Measurements from ENCODE around the gene SLC51B.
"Not testable (repeated sequence)": the region's sequence is repeated elsewhere in the genome, so short reads cannot be mapped to it uniquely, and the experiment has no call there.

Gene SLC51B

GRCh38 chr15:65096481-65097385 is 51.5 kb downstream of the SLC51B start:
- no peaks in the 10 kb centered on the region for H3K9me3 ChIP-seq (ENCODE audit: insufficient read depth, low read depth, low read length)
- TF ChIP-seq CTCF (conservative IDR thresholded peaks at IDR 0.05; ENCODE audit: low read length) (no peak), EZH2phosphoT487 (IDR thresholded peaks at IDR 0.05; ENCODE audit: borderline replicate concordance) (no peak)
- no peaks in the 10 kb centered on the region for H3K27me3 ChIP-seq (ENCODE audit: insufficient read depth, low read length, poor library complexity, severe bottlenecking)
- no peak overlapping the region for H3K9ac ChIP-seq (ENCODE audit: low read depth, low read length, poor library complexity, severe bottlenecking)
- no peaks in the 10 kb centered on the region for H3K36me3 ChIP-seq (ENCODE audit: insufficient read depth, low read length)
- H3K4me1 ChIP-seq (ENCODE audit: insufficient read depth, low read length, poor library complexity, severe bottlenecking) = no peaks in the 10 kb centered on the region
- H3K4me3 ChIP-seq (ENCODE audit: low read length, poor library complexity, severe bottlenecking) = no peak overlapping the region
- H3K79me2 ChIP-seq (ENCODE audit: insufficient read depth, low read length) = no peaks in the 10 kb centered on the region
- H3K4me2 ChIP-seq (ENCODE audit: low read depth, low read length, poor library complexity, severe bottlenecking) = no peak overlapping the region
- H4K20me1 ChIP-seq (ENCODE audit: insufficient read depth, low read length, poor library complexity, severe bottlenecking) = no peaks in the 10 kb centered on the region
- H2AFZ ChIP-seq (ENCODE audit: low read length) = no peak overlapping the region
- no peaks in the 10 kb centered on the region for H3K9me2 ChIP-seq (replicated peaks; ENCODE audit: low read depth, low read length)
- no peaks in the 10 kb centered on the region for H3F3A ChIP-seq (ENCODE audit: low read depth)

GRCh38 chr15:65097651-65098263 is 52.6 kb downstream of the SLC51B start:
- no peak overlapping the region for H3K4me3 ChIP-seq (ENCODE audit: low read length, poor library complexity, severe bottlenecking)
- H3K36me3 ChIP-seq (ENCODE audit: insufficient read depth, low read length) = no peaks in the 10 kb centered on the region
- no peaks in the 10 kb centered on the region for H3K4me1 ChIP-seq (ENCODE audit: insufficient read depth, low read length, poor library complexity, severe bottlenecking)
- no peaks in the 10 kb centered on the region for H3K27me3 ChIP-seq (ENCODE audit: insufficient read depth, low read length, poor library complexity, severe bottlenecking)
- no peaks in the 10 kb centered on the region for H4K20me1 ChIP-seq (ENCODE audit: insufficient read depth, low read length, poor library complexity, severe bottlenecking)
- no peaks in the 10 kb centered on the region for H3F3A ChIP-seq (ENCODE audit: low read depth)
- no peak for TF ChIP-seq EZH2phosphoT487 (IDR thresholded peaks at IDR 0.05; ENCODE audit: borderline replicate concordance)
- TF ChIP-seq CTCF (conservative IDR thresholded peaks at IDR 0.05; ENCODE audit: low read length) = no peak
- no peaks in the 10 kb centered on the region for H3K9me3 ChIP-seq (ENCODE audit: insufficient read depth, low read depth, low read length)
- H3K79me2 ChIP-seq (ENCODE audit: insufficient read depth, low read length) = no peaks in the 10 kb centered on the region
- H3K4me2 ChIP-seq (ENCODE audit: low read depth, low read length, poor library complexity, severe bottlenecking) = no peak overlapping the region
- no peak overlapping the region for H2AFZ ChIP-seq (ENCODE audit: low read length)
- H3K9me2 ChIP-seq (replicated peaks; ENCODE audit: low read depth, low read length) = no peaks in the 10 kb centered on the region
- H3K9ac ChIP-seq (ENCODE audit: low read depth, low read length, poor library complexity, severe bottlenecking) = no peak overlapping the region

- Histone ChIP-seq H2AFZ (ENCODE audit: low read length) (no peak overlapping the region), H3K9me3 (ENCODE audit: insufficient read depth, low read depth, low read length) (no peaks in the 10 kb centered on the region), H3K79me2 (ENCODE audit: insufficient read depth, low read length) (no peaks in the 10 kb centered on the region), H4K20me1 (ENCODE audit: insufficient read depth, low read length, poor library complexity, severe bottlenecking) (no peaks in the 10 kb centered on the region), H3F3A (ENCODE audit: low read depth) (no peaks in the 10 kb centered on the region), H3K9me2 (replicated peaks; ENCODE audit: low read depth, low read length) (no peaks in the 10 kb centered on the region), H3K27me3 (ENCODE audit: insufficient read depth, low read length, poor library complexity, severe bottlenecking) (no peaks in the 10 kb centered on the region), H3K36me3 (ENCODE audit: insufficient read depth, low read length) (no peaks in the 10 kb centered on the region), H3K4me2 (ENCODE audit: low read depth, low read length, poor library complexity, severe bottlenecking) (no peak overlapping the region), H3K4me3 (ENCODE audit: low read length, poor library complexity, severe bottlenecking) (no peak overlapping the region), H3K4me1 (ENCODE audit: insufficient read depth, low read length, poor library complexity, severe bottlenecking) (no peaks in the 10 kb centered on the region), H3K9ac (ENCODE audit: low read depth, low read length, poor library complexity, severe bottlenecking) (no peak overlapping the region)
- no peak for TF ChIP-seq EZH2phosphoT487 (IDR thresholded peaks at IDR 0.05; ENCODE audit: borderline replicate concordance)
- no peak for TF ChIP-seq CTCF (conservative IDR thresholded peaks at IDR 0.05; ENCODE audit: low read length)
Observed at GRCh38 chr15:65099336-65099735, 54.1 kb downstream of the SLC51B start.

GRCh38 chr15:65099801-65100200 is 54.6 kb downstream of the SLC51B start:
- not testable (repeated sequence) for H3K4me3 ChIP-seq (ENCODE audit: low read length, poor library complexity, severe bottlenecking); H3K9me2 ChIP-seq (replicated peaks; ENCODE audit: low read depth, low read length); H3K4me2 ChIP-seq (ENCODE audit: low read depth, low read length, poor library complexity, severe bottlenecking); H4K20me1 ChIP-seq (ENCODE audit: insufficient read depth, low read length, poor library complexity, severe bottlenecking); H3K9me3 ChIP-seq (ENCODE audit: insufficient read depth, low read depth, low read length); H3K36me3 ChIP-seq (ENCODE audit: insufficient read depth, low read length); H3F3A ChIP-seq (ENCODE audit: low read depth); H3K9ac ChIP-seq (ENCODE audit: low read depth, low read length, poor library complexity, severe bottlenecking); H3K4me1 ChIP-seq (ENCODE audit: insufficient read depth, low read length, poor library complexity, severe bottlenecking); H2AFZ ChIP-seq (ENCODE audit: low read length); H3K27me3 ChIP-seq (ENCODE audit: insufficient read depth, low read length, poor library complexity, severe bottlenecking); H3K79me2 ChIP-seq (ENCODE audit: insufficient read depth, low read length)
